Stimulated activated CD8-positive, alpha-beta memory T cell treated with anti-CD3 and anti-CD28 coated beads, Interleukin-12 subunit alpha, Interleukin-12 subunit beta, amount 100 ng/mL, for 24 hours (primary cell): Measurements from ENCODE around the gene MDGA2.
"Not testable (repeated sequence)": the region's sequence is repeated elsewhere in the genome, so short reads cannot be mapped to it uniquely, and the experiment has no call there.

Experiments used
- DNase-seq: peaks from one replicate; pipeline ENCODE4 v3.0.0-alpha.2; 2020; ENCODE audit errors: extremely low read depth

Gene MDGA2

DNA sequence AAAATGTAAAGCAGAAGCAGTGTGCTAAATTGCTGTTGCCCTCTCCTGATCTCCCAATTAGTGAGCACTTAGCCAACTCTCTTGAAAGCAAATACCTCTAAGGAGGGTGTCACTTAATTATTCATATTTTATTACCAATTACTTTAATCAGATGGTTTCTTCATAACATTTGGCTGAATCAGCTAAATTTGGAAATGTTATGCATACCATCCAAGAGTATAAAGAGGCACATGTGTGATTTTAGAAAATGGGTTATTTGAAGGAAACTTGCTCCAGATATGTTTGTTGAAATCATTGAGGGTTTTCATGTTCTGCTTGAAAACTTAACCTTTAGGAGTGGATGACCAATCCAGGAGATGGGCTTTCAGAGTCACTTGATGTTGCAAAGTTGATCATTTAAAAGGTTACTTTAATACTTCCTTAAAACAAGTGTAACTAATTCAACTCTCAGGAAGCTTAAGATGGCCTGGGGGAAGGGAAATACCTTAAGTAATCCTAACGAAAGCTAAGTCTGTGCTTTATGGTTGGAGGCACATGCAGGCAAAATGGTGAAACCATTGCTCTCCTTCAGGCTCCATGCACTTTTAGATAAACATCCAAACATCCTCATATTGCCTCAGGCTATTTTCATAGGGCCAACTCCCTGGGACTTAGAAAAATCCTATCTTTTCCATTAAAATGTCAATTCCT is 434.5 kb downstream of the MDGA2 start:
- no peak for DNase-seq

DNA sequence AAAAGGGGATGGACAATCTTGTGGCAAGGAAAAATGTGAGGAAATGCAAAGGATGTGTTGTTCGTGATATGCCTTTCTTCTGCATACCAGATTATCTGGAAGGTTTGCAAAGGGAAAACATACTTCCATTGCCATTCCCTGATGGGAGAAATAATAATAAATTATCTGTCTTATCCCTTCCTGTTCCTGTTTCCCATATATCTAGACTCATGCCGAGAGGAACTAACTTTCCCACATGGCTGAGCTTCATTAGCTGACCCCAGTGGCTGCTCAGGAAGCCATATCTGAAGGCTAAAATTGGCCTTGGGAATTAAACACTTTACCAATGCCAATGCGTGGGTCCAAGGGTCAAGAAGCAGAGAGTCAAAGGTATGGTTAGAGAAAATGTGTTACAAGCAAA is 439.8 kb downstream of the MDGA2 start:
- no peak for DNase-seq

DNA sequence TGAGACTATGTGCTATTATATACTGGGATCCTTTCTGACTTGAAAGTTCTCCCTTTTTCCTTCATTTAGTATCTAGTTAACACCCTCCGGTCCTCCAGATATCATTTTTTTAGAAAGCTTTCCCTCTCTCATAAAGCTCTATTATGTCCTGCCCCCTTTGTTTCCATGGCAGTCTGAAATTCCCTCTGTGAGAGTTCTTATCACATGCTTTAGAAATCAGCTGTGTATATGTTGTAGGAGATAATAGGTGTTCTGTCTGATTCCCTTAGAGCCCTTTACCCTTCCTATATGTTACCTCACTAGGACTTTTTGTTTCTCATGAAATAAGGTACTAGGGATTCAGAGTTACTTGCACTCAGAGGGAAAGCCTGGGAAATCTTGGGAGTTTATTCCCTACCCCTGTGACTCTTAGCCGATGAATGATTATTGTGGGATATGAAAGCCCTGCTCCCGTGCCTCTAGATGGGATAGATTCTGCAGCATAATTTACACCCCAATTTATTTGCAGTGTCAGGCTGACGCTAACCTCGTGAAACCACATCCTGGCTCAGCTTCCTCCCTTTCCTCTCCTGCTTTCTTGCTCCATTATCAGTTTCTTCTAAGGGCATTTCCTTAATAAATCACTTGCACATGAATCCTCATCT is 448.4 kb downstream of the MDGA2 start:
- DNase-seq: no peak

DNA sequence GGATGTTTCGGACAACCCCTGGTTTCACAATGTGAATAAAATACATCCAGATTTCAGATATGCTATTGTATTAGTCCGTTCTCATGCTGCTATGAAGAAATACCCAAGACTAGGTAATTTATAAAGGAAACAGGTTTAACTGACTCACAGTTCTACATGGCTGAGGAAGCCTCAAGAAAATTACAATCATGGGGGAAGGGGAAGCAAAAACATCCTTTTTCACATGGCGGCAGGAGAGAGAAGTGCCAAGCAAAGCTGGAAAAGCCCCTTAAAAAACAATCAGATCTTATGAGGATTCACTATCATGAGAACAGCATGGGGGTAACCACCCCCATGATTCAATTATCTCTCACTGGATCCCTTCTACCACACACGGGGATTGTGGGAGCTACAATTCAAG is 451.7 kb downstream of the MDGA2 start:
- DNase-seq: no peak

DNA sequence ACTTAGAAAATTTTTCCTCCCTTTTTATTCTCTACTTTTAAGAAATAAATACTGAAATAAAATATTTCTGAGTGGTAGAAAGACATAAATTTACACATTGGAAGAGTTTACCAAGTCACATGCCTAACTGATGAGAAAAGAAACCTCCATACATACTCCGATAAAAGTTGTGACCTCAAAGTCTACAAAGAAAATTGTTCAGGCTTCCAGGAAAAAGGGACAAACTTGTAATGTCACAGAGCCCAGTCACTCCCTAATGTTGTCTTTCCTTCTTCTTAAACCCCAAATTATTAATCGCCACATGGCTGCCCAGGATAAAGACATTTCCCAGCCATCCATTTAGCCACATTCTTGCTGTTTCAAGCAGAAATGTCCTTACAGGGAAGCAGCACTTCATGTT is 455.3 kb downstream of the MDGA2 start:
- no peak for DNase-seq

DNA sequence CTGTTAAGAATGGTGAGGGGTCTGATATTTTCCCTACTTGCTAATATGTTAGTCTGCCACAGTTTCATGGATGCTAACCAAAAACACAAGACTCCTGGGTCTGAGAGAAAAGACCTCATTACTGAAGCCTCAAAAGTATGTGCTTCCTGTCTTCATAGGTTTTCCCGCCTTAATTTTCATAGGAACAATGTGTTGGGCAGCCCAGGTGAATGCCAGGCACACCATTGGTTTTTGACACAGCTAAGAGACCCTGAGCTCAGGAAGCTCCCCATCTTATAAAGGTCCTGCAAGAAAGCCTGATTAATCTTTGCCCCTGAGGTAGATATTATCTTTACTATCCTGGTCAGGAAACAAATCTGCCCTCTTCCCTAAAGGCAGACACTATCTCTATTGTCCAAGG is 464.1 kb downstream of the MDGA2 start:
- DNase-seq: no peak

DNA sequence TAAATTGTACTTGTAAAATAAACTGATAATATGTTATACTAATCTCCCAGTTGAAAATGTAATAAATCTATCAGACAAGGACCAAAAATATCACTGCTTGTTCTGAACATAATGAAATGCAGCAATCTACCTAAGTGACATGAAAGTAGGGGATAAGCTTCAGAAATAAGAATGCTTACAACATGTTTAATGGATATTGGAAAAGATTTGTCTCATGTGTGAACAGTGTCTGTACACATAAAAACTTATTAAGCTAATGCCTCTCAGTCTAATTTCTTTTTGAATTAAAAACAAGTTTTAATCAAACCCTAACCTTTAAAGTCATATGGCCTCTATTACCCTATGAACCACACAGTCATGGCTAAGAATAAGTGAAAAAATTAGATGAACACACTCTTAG is 465.3 kb downstream of the MDGA2 start:
- no peak for DNase-seq

DNA sequence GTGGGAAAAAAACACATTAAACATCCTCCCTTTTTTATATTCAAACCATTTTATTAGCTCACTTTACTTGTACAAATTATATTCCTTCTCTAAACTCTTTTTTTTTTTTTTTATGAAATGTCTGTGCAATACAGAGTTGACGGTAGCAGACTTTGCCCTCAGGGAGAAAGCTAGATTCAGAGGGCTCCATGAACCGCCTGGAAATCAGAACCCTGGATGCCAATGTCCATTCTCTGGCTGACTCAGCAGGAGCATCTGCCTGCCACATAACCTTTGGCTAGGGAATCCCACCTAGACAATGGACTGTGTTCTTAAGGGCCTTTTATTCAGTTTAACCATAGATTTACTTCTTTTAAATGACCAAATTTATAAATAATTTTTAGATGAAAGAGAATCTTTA is 467.0 kb downstream of the MDGA2 start:
- DNase-seq: no peak

DNA sequence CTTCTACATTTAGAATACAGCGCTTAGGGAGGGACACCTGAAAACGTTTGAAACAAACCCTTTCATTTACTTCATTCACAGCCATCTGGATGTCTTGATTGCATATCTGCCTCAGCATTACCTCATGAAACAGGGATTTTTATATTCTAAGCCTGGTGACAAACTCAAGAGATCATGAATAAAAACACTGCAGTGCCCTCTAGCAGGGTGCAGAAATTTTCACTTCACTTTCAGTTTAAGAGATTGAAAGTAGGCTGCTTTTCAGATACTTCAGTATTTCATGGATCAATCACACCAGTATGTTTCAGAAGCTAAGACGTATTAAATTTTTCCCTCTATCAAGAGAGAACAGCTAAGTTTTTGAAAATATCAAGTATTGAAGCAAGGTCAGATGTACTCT is 467.8 kb downstream of the MDGA2 start:
- DNase-seq: no peak

DNA sequence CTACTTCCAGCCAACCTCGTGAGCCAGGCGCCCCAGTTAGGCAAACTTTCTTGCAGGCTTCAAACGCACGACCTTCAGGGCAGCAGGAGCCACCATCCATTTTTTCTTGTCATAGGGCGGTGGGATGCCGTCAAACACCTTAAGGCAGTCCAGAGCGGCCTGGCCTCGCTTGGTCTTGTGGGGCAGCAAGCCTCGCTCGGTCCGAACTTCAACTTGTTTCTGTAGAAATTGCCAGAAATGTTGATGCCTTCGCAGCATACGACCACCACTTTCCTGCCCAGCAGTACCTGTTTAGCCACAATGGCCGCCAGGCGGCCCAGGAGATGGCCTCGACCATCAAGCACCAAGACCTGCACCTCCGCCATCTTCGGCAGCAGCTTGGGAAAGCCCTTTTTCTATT is 474.7 kb downstream of the MDGA2 start:
- DNase-seq: no peak

DNA sequence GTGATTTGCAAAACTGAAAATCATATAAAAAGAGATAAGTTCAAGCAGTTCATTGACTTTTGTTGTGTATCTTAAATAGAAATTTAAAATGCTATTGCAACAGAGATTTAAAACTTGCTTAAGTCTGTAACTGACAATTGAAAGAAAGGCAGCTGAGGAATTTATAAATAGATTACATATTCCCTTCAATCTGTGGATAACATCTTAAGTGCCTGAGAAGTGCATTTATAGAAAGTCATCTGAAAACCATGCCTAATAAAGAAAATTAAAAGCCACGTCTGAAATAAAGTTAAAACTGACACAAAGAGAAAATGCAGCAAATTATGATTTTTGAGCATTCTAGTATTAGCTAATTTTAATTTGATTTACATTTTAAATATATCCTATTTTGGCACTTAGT is 479.8 kb downstream of the MDGA2 start:
- DNase-seq: no peak

DNA sequence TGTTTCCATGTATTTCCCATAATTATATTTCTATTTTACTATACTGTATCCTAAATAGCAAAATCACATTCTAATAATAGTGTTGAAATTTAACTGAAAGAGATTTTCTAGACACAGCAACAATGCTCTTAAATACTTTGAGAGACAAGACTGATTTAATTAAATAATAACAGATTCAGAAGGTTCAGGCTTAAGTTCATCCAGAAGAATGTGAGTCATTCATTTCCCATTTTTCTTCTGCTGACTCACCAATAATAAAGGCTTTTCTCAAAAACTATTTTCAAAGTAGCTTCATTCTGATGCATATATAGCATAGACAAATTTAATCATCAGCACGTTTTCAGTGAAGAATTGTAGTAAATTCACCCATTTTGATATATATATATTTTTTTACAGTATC is 481.4 kb downstream of the MDGA2 start:
- DNase-seq: no peak

DNA sequence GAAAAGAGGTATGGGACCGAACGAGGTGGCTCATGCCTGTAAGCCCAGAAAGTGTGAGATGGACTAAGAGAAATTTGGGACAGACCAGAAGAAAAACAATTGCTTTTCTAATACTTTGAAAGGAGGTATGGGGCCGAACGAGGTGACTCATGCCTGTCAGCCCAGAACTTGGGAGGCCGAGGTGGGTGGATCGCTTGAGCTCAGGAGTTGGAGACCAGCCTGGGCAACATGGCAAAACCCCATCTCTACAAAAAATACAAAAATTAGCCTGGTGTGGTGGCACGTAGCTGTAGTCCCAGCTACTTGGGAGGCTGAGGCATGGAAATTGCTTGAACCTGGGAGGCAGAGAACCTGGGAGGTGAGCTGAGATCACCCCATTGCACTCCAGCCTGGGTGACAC is 483.2 kb downstream of the MDGA2 start:
- DNase-seq: not testable (repeated sequence)

DNA sequence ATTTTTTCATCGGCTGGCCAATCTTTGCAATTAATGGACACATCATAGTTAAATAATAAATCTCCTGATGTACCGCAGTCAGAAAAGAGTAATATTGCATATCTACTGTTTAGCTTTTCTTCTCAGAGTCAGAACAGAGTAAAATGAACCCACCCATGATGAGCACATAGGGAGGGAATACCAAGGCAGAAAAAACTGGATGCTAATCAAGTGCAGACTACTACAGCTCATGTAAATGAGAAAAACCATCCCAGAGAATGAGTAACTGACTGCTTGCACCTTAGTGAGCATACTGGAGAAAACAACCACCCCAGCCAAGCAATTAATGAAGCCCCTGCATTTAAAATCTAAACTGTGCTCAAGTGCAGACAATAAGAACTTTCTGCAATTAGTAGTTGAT is 483.7 kb downstream of the MDGA2 start:
- no peak for DNase-seq

DNA sequence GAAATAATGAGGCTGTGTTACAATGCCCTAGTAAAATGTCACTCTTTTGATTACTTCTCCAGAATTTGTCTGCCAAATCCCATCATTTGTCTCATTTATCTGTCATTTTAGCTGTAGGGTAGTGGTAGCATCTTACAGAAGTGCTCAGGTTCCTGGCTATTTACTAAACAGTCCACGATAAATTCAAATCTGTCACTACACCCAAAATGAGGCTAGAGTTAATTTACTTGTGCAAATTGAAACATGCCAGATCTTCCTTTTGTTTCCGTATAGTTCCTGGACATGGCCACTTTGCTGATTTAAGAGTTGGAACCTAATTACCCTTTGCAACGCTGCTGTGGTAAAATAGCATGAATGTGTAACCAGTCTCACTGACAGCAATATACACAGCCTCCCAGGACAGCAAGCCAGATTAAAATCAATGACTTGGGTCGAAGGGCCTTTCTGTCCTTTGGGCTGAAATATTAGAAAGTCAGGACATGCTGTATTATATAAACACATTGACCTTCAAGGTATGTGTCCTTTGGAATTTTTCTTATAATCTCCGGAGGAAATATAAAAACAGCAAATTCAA is 485.4 kb downstream of the MDGA2 start:
- DNase-seq: no peak

DNA sequence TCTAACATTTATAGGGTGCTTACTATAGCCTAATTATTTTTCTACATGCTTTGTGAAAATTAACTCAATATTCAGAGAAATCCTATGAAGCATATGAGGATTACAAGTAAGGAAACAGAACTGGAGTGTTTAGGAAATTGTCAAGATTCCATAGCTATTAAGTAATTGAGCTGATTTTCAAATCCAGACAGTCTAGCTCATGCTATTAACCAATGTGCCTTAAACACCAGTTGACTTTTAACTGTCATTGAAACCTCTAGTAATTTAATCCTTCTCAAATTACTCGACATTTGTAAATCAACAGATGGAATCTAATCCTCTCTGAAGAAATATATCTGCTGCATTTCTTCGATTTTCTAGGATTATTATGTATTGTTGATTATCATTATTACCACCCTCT is 488.9 kb downstream of the MDGA2 start:
- DNase-seq: no peak

DNA sequence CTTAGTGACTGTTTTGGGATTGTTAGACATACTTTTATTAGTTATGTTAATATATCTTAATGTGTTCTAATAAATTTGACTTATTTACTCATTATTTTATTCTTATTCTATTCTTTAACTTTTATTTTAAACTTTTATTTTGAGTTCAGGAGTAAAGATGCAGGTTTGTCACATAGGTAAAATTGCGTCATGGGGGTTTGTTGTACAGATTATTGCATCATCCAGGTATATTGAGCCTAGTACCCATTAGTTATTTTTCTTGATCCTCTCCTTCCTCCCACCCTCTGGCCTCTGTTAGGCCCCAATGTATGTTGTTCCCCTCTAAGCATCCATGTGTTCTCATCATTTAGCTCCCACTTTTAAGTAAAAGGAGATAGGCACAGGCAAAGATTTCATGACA is 495.5 kb downstream of the MDGA2 start:
- DNase-seq: no peak

DNA sequence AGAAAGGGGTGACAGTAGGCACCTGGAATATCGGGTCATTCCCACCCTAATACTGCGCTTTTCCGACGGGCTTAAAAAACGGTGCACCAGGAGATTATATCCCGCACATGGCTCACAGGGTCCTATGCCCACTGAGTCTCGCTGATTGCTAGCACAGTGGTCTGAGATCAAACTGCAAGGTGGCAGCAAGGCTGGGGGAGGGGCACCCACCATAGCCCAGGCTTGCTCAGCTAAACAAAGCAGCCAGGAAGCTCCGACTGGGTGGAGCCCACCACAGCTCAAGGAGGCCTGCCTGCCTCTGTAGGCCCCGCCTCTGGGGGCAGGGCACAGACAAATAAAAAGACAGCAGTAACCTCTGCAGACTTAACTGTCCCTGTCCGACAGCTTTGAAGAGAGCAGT is 503.5 kb downstream of the MDGA2 start:
- DNase-seq: not testable (repeated sequence)

DNA sequence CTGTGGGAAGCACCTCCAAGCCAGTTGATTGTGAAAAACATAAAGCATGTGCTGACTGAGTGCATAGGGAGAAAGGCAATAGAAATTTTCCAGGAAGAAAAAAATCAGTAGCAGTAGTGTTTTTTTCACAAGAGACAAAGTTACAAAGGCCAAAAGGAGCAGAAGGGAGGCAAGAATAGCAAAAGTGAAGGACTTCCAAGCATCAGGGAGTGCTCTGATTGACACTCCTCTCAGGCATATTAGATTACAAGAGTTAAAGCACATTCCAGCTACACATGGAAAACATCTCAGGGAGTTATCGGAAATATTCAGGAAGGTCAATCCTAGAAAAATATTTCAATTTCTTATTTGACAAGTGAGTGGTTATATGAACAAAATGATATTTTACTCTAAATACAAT is 508.0 kb downstream of the MDGA2 start:
- DNase-seq: no peak

DNA sequence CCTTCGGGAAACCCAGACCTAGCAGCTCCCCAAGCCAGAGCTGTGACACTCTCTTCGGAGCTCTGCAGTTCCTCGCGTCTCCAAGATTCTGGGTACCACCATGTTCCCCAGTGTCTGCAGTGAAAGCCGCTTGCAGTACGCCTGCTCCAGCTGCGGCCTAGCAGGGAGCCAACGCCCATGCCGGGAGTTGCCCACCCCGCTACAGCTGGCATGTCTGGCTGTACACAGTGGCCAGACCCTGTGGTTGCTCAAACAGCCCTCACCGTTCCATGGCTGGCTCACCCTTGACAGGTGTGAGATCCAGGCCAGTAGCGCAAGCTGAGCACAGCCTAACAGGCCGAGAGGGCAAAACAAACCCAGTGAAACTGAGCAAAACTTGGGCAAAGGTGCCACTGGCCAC is 520.0 kb downstream of the MDGA2 start:
- DNase-seq: no peak

DNA sequence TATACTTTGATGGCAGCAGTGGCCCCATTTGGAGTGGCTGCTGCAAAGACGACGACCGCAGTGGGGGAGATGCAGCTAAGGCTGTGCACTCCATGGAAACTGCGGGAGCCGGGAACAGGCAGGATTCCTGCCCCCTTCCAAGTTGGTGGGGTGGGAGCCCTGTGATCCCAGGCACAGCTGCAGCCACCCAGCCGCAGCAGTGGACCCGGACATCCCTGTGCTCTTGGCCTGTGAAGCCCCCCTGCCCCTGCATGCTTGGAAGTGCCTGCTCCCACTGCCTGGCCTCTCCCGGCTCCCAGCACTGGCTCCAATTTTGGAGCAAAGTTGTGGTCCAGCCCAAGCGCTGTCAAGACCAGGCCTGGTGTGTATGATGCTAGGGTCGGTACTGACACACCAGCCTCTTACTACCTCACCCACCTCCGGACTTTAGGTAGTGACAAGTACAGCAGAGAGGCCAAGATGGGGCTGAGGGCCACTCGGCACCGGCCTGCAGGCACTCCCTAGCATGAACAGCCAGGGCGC is 521.1 kb downstream of the MDGA2 start:
- no peak for DNase-seq

DNA sequence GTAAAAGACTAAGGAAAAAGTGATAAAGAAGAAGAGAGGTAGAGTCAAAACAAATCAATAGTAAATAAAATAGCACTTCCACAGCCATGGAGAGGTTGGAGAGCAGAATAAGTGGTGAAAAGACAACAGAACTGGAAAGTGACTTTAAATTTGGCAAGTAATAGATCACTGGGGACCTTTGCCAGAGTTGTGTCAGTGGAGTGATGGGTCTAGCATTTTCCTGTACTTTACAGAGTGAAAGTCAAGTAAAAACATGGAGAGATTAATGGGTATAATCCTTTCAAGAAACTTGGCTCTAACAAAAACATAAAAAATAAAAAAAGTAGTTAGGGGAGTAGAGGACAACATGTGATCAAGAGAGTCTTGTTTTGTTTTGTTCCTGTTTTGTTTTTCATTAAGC is 521.7 kb downstream of the MDGA2 start:
- DNase-seq: no peak

DNA sequence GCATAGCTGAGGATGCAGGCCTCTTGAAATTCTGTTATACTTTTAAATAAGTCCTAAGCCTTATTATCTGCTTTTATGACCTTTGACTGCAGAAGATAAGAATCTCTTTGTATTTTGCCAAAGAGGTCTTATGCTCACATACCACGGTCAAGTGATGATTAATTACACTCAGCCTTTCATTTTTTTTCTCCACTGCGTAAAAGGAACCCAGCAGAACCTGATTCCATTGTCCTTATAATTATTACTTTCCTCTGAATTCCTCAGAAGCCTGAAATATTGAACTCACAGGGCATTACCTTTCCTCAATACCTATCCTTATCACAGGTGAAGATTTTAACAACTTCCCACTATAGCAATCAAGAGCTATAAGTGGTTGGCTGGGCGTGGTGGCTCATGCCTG is 525.1 kb downstream of the MDGA2 start:
- DNase-seq: no peak
